Activated CD4-positive, alpha-beta T cell treated with anti-CD3 and anti-CD28 coated beads for 1 hour (primary cell): ENCODE data around the gene GLI2.

Experiments used
- DNase-seq: peaks from one replicate; pipeline ENCODE4 v3.0.0-alpha.2; 2020

Gene GLI2

GRCh38 chr2:120738786-120739437, 3.2 kb downstream of the GLI2 start:
- no peak for DNase-seq

GRCh38 chr2:120739438-120740090, 3.9 kb downstream of the GLI2 start:
- DNase-seq = no peak

GRCh38 chr2:120740375-120740764, 4.7 kb downstream of the GLI2 start:
- no peak for DNase-seq

GRCh38 chr2:120740765-120741524, 5.3 kb downstream of the GLI2 start:
- DNase-seq = no peak

GRCh38 chr2:120741571-120742561, 6.2 kb downstream of the GLI2 start:
- DNase-seq = no peak

GRCh38 chr2:120743657-120744056, 8.0 kb downstream of the GLI2 start:
- DNase-seq = no peak

- DNase-seq = no peak
Measured at GRCh38 chr2:120744817-120745216, 9.1 kb downstream of the GLI2 start.

GRCh38 chr2:120745420-120746111, 9.9 kb downstream of the GLI2 start:
- no peak for DNase-seq

- no peak for DNase-seq
Measured at GRCh38 chr2:120746144-120746543, 10.5 kb downstream of the GLI2 start.

- DNase-seq = no peak
Measured at GRCh38 chr2:120747281-120747680, 11.6 kb downstream of the GLI2 start.

- no peak for DNase-seq
Measured at GRCh38 chr2:120747706-120748105, 12.0 kb downstream of the GLI2 start.

- no peak for DNase-seq
Measured at GRCh38 chr2:120748310-120748709, 12.6 kb downstream of the GLI2 start.

GRCh38 chr2:120748741-120749140, 13.1 kb downstream of the GLI2 start:
- no peak for DNase-seq

- DNase-seq = no peak
Measured at GRCh38 chr2:120749506-120750431, 14.1 kb downstream of the GLI2 start.

GRCh38 chr2:120750488-120751210, 15.0 kb downstream of the GLI2 start:
- DNase-seq = no peak

- DNase-seq = no peak
Measured at GRCh38 chr2:120751553-120751952, 15.9 kb downstream of the GLI2 start.

- DNase-seq = no peak
Measured at GRCh38 chr2:120754067-120754960, 18.6 kb downstream of the GLI2 start.

GRCh38 chr2:120758181-120759144, 22.8 kb downstream of the GLI2 start:
- DNase-seq = no peak
